GM21576 (cell line): ENCODE results near the gene CCIN.

Experiments used
- ATAC-seq: cut with Tn5 transposase; IDR thresholded peaks from one replicate; pipeline ENCODE4 v1.9.1; 2021; ENCODE audit warnings: mild to moderate bottlenecking, moderate library complexity; ENCODE audit not compliant: unreplicated experiment

Gene CCIN

GRCh38 chr9:36189976-36190375 lies 20.8 kb downstream of the CCIN start:
- no peak for ATAC-seq

DNA sequence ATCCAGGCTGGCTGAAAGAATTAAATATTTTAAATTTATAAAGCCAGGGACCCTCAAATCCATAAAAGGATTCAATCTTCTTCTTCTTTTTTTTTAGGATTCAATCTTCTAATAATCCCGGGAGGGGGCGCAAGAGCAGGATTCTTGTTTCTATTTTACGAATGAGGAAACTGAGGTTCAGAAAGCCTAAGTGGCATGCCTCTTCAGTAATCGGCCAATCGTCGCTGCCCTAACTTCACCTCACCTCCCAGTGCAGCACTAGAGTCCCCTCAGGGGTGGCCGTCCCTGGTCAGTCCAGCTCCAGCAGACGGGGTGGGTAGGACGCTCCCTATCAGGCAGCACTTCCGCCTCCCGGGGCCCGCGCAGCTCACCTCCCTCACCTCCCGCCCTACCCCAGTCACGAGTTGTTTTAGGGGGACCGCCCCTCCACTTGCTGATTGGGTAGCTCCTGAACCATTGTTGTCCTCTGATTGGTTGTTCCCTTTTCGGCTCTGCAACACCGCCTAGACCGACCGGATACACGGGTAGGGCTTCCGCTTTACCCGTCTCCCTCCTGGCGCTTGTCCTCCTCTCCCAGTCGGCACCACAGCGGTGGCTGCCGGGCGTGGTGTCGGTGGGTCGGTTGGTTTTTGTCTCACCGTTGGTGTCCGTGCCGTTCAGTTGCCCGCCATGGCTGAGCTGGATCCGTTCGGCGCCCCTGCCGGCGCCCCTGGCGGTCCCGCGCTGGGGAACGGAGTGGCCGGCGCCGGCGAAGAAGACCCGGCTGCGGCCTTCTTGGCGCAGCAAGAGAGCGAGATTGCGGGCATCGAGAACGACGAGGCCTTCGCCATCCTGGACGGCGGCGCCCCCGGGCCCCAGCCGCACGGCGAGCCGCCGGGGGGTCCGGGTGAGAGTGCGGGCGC lies 21.5 kb downstream of the CCIN start, which contains the start of gene CLTA:
Gene CLTA, plus strand, starts transcription at position 534 of the 902 bp plus-strand sequence. Its CDS starts 136 bp downstream, at position 670.
- ATAC-seq = peak; percentile 95

DNA sequence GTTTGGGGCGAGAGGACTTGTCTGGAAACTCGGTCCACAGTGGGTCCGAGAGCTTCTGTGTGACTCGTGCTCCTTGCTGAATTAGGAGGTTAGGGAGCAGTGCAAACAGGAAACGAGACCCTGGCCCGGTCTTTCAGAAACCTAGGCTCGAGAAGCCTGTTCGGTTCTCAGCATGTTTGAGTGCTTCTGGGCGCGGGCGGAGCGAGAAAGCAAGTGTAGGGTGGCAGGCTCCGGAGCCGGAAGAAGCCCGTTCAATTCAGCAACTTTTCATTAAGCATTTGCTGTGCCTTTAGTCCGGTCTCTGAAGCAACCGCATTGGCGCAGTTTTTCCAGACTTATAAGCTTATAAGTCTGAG lies 22.1 kb downstream of the CCIN start:
- no peak for ATAC-seq

GRCh38 chr9:36191686-36192085 lies 22.5 kb downstream of the CCIN start:
- no peak for ATAC-seq

- no peak for ATAC-seq
Observed at GRCh38 chr9:36192196-36192595, 23.0 kb downstream of the CCIN start.

GRCh38 chr9:36193023-36193422 lies 23.8 kb downstream of the CCIN start:
- no peak for ATAC-seq

- ATAC-seq = no peak
Observed at GRCh38 chr9:36194326-36195000, 25.3 kb downstream of the CCIN start.

DNA sequence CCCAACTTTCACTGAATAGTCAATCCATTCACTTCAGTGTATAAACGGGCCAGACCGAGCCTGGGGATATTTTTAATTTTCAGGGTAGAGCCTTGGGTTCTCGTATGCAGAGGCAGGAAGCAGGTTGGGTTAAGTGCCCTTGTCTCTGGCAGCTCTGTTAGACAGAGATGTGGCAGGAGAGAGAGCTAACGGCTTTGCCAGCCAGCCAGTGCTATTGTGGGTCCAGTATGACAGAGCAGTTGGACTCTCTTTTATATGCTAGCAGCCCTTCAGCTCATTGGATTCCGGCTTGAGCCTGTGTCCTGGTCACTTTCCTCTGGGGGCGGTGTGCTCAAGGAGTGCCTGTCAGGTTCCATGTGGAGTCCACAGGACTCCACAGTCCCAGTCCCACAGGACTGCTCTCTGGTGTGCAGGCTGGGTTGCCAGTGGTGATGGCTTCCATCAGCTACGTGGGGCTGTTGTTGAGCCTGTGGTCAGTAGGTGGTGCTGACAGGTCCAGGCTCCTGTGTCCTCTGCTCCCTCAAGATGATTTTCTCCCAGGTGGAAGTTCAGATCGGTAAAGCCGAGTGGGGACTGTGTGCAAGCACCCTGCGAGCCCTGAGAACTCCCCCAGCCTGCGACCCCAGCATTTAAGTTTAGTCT lies 35.8 kb downstream of the CCIN start:
- ATAC-seq = no peak

DNA sequence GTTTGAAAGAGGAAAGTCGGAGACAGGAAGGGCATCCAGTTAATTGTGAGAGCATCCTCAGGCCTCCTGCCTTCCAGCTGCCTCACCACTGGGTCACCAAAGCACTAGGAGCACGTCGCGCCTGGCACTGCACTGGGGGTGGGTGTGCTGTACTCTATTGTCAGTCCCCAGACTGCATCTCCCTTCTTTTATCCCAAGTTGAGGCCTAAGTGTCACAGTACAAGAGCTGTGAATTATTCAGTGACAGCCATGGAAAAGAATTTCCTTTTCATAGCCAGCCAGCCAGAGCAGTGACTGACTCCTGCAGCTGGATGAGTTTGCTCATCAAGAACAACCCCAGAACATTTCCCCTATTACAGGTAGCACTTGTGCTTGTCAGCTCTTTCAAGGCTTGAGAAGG lies 37.8 kb downstream of the CCIN start:
- no peak for ATAC-seq

- ATAC-seq = no peak
Observed at GRCh38 chr9:36207546-36208012, 38.4 kb downstream of the CCIN start.

- ATAC-seq = no peak
Observed at GRCh38 chr9:36208521-36209253, 39.5 kb downstream of the CCIN start.

GRCh38 chr9:36210722-36211121 lies 41.5 kb downstream of the CCIN start:
- ATAC-seq = no peak

DNA sequence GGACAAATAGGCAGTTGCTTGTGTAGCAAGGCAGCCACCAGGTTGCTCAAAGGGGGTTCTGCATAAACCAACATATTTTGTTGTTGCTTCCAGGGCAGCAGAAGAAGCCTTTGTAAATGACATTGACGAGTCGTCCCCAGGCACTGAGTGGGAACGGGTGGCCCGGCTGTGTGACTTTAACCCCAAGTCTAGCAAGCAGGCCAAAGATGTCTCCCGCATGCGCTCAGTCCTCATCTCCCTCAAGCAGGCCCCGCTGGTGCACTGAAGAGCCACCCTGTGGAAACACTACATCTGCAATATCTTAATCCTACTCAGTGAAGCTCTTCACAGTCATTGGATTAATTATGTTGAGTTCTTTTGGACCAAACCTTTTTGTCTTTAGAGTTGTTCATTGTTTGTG lies 42.3 kb downstream of the CCIN start:
- no peak for ATAC-seq

DNA sequence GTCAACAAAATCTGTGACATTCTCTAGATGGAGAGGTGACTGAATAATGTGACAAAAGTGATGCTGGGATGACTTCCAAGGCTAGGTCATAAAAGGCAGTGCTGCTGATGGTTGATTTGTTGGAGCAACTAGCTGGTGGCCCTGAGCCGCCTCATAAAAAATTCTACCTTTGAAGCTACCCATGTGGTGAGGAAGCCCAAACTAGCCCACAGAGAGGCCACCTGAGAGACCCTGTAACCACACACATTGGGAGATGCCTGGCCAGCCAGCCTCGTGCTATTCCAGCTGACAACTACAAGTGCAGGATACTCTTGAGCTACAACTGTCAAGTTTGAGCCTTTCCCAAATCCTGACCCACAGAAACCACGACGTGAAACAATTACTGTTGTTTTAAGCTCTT lies 44.2 kb downstream of the CCIN start:
- ATAC-seq = no peak

DNA sequence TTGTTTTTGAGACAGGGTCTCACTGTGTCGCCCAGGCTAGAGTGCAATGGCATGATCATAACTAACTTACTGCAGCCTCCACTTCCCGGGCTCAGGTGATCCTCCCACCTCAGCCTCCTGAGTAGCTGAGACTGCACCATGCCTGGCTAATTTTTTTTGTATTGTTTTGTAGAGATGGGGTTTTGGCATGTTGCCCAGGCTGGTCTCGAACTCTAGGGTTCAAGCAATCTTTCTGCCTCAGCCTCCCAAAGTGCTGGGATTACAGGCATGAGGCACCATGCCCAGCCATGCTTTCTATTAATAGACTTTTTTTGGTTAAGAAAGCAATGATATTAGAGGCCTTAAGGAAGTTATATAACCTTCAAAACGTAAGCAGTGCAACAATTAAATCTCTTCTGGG lies 44.8 kb downstream of the CCIN start:
- no peak for ATAC-seq

GRCh38 chr9:36214571-36214970 lies 45.4 kb downstream of the CCIN start:
- ATAC-seq = no peak

DNA sequence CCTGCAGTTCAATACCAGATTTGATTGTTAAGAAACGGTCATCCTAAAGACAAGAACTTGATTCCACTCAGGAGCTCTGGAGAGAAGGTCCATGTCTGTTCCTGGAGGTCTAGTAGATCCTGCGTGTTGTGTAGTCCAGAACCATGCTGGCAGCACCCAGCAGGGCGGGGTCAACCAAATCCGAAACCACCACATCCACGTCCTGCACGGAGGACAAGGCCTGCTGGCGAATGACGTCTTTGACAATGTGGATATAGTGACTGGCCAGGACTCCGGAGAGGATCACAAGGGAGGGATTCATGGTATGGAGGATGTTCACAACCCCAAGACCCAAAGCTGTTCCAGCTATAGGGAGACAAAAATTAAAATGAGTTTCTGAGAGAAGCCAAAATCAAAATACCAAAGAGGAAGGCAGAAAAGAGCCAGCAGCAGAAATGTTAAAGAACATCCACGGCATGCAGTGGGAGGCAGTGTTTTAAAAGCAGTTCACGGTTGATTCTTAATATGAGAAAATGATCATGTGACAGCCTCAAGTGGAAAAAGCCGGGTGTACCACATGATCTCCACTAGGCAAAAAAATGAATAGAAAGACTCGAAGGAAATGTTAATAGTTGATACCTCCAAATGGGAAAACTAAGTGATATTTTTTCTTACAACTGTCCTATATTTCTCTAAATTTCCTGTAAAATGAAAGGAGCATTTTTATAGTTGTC lies 48.2 kb downstream of the CCIN start:
- no peak for ATAC-seq

DNA sequence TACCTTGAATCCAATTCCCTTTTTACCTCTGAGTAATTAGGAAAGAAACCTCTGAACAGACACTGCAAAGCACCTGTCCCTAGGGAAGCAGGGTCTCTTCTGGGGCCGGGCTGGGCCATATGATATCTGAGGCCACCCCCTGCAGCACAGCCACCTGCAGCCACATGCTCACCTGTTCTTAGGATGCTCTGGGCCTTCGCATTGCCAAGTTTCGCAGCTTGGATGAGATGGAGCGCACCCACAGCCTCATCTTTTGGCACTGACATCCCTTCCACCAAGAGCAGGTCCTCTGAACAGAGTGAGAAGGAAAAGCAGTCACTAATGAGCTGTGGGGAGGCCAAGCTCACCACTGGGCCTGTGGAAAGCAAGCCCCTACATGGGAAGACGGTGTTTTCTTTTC lies 48.8 kb downstream of the CCIN start:
- no peak for ATAC-seq

GRCh38 chr9:36218411-36218901 lies 49.3 kb downstream of the CCIN start:
- no peak for ATAC-seq
